Measurements from ENCODE around the gene BEX3.

Gene BEX3

GRCh38 chrX:103418811-103419340, 42.5 kb downstream of the BEX3 start:
- peaks cover 0 to 9% of the 10 kb centered on the region in 2 donors for H3K27me3 ChIP-seq (ENCODE audit: control insufficient read depth in 1 of 2, insufficient read depth in 2 of 2, low read length in 2 of 2)
- no peak overlapping the region for H3K27ac ChIP-seq (ENCODE audit: low read length)
- H3K4me1 ChIP-seq (ENCODE audit: control insufficient read depth, insufficient read depth, low read length), result no peaks in the 10 kb centered on the region
- no peaks in the 10 kb centered on the region for H3K9me3 ChIP-seq (ENCODE audit: control insufficient read depth in 2 of 2, low read length in 2 of 2)
- H3K9ac ChIP-seq (ENCODE audit: low read length in 2 of 2), result no peak overlapping the region
- no peak overlapping the region for H3K4me3 ChIP-seq (ENCODE audit: low read length in 2 of 2)
- no peaks in the 10 kb centered on the region for H3K36me3 ChIP-seq (ENCODE audit: control insufficient read depth in 2 of 2, insufficient read depth in 2 of 2, low read length in 2 of 2)

GRCh38 chrX:103423955-103424638, 47.8 kb downstream of the BEX3 start:
- Histone ChIP-seq H3K4me1 (ENCODE audit: control insufficient read depth, insufficient read depth, low read length) (no peaks in the 10 kb centered on the region), H3K27me3 (ENCODE audit: control insufficient read depth in 1 of 2, insufficient read depth in 2 of 2, low read length in 2 of 2) (peaks cover 0 to 3% of the 10 kb centered on the region in 2 donors), H3K36me3 (ENCODE audit: control insufficient read depth in 2 of 2, insufficient read depth in 2 of 2, low read length in 2 of 2) (no peaks in the 10 kb centered on the region), H3K9me3 (ENCODE audit: control insufficient read depth in 2 of 2, low read length in 2 of 2) (no peaks in the 10 kb centered on the region), H3K4me3 (ENCODE audit: low read length in 2 of 2) (no peak overlapping the region), H3K27ac (ENCODE audit: low read length) (no peak overlapping the region), H3K9ac (ENCODE audit: low read length in 2 of 2) (no peak overlapping the region)
